Inflammatory macrophage treated with lipopolysaccharide for 1 hour (primary cell): ENCODE data around the gene LRRC15.

Experiments used
- DNase-seq, 2 donors: peaks; one replicate each; pipeline ENCODE4 v3.0.0-alpha.2; 2020 to 2022

The LRRC15 gene

DNA sequence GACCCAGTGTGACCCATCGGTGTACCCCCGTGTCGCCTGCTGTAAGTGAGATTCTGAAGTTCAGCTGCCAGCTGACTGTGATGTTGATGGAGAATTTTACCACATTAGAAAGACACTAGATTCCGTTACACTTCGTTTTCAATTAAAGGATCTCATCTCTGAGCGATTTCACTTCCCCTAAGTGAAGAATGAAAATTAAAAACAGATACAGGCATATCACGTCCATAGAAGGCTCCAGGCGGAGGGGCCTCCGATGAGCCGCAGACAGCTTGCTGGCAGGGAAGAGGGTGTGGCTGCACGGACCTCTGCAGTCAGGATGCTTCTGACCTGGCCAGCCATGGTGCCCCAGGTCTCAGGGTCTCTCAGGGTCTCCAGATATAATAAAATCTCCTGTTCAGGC lies 11.9 kb downstream of the LRRC15 start:
- no peak for DNase-seq

GRCh38 chr3:194355379-194355778 lies 14.2 kb downstream of the LRRC15 start:
- no peak for DNase-seq

DNA sequence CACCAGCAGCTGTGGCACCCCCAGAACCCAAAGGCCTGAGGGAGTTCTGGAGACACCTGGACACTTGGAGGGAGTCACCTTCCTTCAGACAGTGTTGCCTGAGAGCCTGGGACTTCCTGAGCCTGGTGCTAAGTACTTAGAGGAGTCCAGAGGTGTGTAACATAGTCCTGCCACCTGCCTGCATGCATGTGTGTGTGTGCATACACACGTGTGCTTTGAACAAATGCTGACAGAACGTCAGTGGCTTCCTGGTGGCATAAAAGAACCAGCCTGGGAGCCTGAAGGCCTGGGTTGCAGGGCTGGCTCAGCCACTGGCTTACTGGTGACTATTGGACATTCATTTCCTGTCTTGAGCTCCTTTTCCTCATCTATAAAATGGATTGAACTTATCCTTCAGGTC lies 15.2 kb downstream of the LRRC15 start:
- DNase-seq, result no peak

DNA sequence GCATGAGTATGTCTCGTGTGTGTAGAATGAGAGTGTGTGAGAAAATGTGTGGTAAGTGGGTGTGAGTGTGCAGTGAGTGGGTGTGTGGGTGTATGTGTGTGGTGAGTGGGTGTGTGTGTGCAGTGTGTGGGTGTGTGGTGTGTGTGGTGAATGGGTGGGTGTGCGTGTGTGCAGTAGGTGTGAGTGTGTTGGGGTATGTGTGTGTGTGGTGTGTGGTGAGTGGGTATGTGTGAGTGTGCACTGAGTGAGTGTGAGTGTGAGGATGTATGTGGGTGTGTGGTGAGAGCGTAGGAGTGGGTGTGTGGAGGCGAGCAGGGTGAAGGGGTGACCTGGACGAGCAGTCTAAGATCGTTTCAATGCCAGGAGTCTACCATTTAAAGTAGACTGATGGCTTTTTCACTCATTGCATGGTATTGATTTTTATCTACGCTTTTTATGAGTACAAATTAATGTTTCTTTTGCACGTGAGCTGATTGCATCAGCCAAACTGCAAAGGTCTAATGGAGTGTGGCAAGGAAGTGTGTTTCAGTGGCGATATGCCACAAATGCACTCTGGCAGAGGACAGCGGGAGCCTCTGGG lies 16.8 kb downstream of the LRRC15 start:
- DNase-seq, result no peak

- DNase-seq, result no peak
These were observed 17.5 kb downstream of the LRRC15 start for GRCh38 chr3:194351952-194352536.

DNA sequence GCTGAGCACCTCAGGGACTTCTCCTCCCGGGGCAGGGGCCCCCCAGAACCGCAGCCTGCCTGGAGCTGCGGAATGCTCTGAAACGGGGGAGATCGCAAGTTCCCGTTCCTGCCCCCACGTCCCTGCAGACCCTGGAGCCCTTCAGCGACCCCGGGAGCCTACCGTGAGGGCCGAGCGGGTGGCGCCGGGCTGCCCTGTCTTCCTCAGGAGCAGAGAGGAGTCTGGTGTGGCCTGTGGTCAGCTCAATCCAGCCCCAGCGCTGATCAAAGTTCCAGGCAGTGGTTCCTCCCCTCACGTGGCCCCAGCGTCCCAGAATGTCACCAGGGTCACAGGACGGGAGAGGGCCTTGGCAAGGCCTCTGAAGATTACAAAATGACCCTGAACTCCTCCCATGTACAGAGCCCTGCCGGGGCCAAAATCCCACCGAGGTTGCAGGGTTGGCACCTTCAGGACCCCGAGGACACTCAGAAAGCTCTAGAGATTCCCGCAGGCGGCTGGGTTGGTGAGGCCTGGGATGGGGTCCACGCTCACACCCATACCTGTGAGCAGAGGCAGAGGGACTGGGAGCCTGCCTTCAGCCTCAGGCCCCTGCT lies 18.4 kb downstream of the LRRC15 start, which contains the start of gene CPN2:
TSS of gene CPN2 (minus strand) at position 249 of the 593 bp plus-strand sequence. CDS start 8,626 bp downstream, outside the sequence.
- DNase-seq, result no peak

GRCh38 chr3:194350726-194351071 lies 18.8 kb downstream of the LRRC15 start:
- DNase-seq, result no peak

DNA sequence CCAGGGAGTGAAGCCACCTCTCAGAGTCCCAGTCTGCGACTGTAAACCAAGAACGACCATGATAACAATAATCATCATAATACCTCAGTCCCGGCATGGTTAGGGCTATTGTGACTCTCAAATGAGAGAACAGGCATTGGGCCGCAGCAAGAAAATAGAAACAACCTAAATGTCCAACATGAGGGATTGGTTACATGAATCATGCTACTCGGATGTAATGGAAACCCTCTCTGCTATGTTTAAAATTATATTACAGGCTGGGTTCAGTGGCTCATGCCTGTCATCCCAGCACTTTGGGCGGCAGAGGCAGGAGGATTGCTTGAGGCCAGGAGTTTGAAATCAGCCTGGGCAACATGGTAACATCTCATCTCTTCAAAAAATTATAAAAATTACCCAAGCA lies 21.2 kb downstream of the LRRC15 start:
- no peak for DNase-seq

- DNase-seq, result peak in 1 of 2 donors; percentile 58
These were observed 22.9 kb downstream of the LRRC15 start for GRCh38 chr3:194346621-194347020.

DNA sequence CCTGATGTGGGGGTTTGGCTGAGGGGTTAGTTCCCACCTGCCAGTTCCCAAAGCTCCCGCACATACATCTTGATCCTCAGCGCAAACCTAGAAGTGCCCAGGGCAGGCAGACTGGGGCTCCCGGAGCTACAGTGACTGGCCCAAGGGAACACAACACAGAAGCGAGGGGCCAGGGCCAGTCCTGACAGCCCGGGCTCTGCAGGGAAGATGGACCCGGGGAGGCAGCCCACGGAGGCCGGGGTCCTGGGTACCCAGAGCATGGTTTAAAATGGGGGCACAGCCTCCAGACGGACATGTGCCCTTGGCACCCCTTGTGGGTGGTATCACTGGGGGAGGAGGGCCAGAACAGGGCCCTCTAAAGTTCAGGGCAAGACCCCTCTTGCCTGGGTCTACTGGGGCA lies 23.5 kb downstream of the LRRC15 start:
- no peak for DNase-seq

DNA sequence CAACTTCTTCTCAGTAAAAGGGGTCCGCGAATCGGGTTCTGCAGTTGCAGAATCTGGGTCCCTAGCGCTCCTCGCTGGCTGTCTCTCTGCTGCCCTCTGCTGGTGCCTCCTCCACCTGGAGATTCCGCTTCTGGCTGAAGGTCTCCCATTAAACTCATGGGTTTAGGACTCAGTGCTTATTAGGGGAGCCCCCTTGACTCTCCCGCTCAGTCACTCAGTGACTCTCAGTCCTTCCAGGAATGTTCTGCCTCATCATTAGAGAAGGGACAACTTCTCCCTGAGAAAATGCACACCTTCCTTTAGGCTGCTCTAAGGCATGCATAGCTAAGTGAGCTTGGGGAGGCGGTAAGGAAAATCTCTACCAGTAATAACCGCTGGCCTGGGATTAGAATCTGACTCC lies 25.5 kb downstream of the LRRC15 start:
- peak; percentile 35 to 87 for DNase-seq

- DNase-seq, result no peak
These were observed 26.0 kb downstream of the LRRC15 start for GRCh38 chr3:194343561-194343893.

DNA sequence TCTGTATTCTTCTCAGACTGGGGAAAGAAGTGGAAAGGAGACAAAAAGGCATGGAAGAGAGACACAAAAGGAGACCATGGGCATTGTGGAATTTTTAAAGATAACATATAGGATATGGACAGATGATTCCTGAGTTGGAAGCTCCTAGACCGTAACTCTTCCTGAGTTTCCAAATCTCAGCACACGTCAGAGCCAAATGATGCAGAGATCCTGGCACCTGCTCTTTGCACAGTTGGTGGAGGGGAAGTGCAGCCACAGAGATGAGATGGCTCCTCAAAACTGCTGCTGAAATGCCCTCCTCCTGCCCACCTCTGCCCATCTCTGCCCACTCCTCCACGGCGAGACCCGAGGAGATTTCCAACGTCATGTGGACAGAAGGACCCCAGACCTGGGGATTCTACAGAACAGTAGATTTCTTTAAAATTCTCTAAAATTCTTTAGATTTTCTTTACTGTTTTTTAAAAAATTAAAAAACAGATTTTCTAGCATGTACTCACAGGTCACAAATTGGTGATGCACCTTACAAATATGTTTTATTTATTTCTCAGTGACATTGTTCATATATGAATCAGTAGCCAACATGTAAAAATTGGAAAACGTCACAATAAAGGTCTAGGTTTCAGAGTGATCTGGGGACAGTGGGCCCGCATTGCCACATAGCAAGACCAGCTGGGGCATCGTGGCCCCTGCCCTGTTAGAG lies 26.5 kb downstream of the LRRC15 start:
- no peak for DNase-seq

- no peak for DNase-seq
These were observed 28.7 kb downstream of the LRRC15 start for GRCh38 chr3:194340757-194341400.

- no peak for DNase-seq
These were observed 29.7 kb downstream of the LRRC15 start for GRCh38 chr3:194339840-194340239.

DNA sequence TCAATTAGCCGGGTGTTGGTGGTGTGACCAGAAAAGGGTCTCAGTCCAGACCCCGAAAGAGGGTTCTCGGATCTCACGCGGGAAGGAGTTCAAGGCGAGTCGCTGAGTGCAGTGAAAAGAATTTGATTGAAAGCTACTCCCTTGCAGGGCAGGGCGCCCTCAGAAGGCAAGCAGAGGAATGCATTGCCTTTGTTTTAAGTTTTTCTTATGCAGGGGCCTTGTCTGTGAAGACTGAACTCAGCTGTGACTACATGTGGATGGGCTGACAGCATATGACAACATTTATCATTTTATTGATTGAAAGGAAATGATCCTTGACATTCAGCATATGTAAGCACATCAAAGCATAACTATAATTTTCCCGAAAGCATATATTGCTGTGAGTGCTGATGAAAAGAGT lies 30.2 kb downstream of the LRRC15 start:
- DNase-seq, result no peak

DNA sequence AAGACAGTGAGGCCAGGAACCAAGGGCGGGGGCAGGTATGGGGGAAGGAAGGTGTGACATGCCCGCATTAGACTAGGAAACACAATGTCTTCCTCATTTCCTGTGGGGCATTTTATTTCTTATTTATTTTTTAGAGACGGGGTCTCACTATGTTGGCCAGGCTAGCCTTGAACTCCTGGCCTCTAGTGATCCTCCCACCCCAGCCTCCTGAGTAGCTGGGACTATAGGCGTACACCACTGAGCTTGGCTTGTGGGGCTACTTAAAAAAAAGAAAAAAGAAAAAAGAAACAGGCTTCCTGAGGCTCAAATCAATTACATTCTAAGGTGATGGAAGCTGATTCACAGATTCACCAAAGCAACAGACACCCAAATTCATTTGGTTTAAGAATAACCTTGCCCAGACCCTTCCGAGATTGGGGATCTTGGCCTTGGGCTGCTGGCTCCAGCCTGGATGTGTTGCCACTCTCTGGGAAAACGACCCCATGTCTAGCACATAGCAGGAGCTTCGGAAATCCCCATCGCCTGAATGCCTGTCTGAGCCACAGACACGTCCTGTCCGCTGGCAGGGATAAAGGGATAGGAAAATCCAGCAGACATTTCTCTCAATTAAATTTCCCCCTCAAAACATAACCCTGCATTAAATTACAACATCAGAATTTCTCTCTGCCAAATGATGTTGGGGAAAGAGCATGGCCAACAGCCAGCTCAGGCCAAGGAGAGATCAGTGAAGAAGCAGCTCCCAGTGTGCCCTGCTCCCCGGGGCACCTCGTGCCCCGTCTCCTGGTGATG lies 31.4 kb downstream of the LRRC15 start:
- no peak for DNase-seq

DNA sequence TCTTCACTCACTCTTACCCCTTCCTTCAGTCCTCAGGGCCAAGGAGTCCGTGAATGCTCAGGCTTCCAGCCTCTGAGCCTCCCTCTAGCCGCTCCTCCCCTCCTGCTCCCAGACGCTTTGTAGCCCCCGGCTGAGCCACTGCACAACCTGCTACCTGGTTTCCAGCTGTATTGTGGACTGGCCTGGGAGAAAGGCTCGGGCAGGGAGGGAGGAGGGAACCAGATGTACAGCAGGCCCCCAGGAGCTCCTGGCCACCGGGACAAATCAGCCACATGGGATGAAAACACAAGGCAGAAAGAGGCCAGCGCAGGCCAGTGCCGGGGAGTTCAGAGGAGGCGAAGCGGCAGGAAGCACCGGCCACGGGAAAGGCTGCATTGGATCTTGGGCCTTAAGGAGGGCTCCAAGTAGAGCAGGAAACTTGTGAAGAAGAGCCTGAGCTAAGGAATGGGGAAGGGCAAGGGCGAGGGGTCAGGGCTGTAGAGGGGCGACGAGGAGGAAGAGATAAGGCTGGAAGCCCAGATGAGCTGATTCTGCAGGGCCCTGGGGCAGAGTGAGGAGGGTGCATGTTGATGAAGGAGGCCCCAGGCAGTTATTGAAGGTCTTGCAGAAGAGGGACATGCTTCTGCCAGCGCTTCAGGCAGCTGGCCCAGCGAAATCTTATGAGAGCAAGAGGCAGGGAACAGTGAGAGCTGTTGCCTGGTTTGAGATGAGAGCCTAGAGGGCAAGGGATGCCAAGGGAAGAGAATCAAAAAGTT lies 32.8 kb downstream of the LRRC15 start:
- no peak for DNase-seq

- DNase-seq, result no peak
These were observed 35.6 kb downstream of the LRRC15 start for GRCh38 chr3:194333981-194334320.

DNA sequence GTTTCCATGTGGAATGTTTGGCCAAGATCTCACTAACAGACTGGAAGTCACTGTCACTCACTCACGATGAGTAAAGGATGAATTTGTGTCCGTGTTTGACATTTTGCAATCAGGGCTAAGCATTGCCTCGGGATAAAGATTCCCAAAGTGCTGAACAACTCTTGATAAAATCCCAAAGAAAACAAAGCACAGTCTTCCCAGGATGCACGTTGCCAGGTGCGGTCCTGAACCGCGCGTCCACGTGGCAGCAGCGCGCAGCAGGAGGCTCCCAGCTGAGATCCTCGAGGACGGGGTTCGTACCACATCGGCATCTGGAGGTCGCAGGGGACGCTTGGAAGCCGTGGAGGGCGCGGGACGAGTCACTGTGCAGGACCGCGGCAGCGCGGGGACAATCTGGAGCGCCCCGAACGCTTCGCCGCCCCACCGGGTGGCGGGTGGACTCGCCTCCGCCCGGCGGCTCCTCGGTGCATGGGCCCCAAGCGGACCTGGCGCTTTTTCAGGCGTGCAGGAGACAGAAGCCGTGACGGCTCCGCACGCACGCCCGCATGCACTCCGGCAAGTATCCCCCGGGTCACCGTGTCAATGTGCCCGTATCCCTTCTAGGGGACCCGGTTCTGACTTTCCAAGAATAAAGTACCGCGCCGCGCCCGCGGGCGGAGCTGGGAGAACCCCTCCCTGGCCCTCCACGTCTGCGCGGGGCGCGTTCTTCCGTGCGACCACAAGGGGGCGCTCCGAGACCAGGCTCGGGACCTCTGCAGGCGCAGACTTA lies 36.1 kb downstream of the LRRC15 start:
- peak; percentile 59 to 92 for DNase-seq

- no peak for DNase-seq
These were observed 36.7 kb downstream of the LRRC15 start for GRCh38 chr3:194332858-194333211.

DNA sequence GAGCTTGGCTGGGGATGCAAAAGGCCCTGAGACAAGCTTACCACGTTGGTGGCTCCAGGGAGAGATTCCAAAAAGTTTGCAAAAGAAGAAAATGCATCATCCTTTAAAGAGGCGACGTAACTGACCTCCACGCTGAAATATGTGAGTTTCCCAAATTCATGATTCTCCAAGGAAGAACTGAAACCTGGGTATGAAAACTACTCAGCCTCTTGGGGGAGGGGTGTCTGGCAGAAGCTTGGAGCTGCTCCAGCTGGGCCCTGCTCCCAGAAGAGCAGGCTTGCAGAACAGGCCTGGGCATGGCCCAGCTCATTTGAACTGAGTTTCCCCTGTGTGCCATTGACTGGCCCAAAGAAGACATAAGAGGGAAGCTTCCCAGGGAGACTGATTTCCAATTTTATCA lies 39.0 kb downstream of the LRRC15 start:
- DNase-seq, result peak; percentile 67 to 68
